GM23248 (cell line): ENCODE measurements around the gene LCE2D.

Source experiments
- EZH2 ChIP-seq: fragments of 200-600 bp; sonication (generic); IDR thresholded peaks from 2 replicates; pipeline ENCODE4 v1.6.1; 2018; ENCODE audit warnings: antibody characterized with exemption, mild to moderate bottlenecking; ENCODE audit not compliant: insufficient read depth, poor library complexity, severe bottlenecking
- EZH2phosphoT487 ChIP-seq: fragments of 200-600 bp; sonication (generic); IDR thresholded peaks from 2 replicates; pipeline ENCODE4 v1.6.1; 2018; ENCODE audit warnings: antibody characterized with exemption, moderate library complexity, mild to moderate bottlenecking, low read depth; ENCODE audit not compliant: insufficient read depth

DNA sequence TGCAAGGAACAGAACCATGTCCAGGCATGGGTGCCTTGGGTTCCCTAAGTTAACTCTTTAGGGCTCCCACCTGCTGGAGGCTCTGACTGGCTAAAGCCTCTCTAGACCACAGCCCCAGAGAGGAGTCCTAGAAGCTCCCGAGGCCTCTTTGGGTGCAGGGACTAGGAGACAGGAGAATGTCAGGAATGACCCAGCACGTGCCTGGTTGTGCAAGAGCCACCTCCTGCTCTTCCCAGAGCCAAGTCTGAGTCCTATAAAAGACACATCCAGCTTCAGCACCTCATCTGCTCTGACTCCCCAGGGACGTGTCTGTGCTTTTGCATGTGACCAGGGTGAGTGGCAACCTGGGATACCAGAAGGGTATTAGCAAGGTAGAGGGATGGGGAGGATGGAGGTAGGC, at the start of gene LCE2D:
- TF ChIP-seq EZH2: no peak
- no peak for TF ChIP-seq EZH2phosphoT487
